ENCODE data around the gene LLGL2.

LLGL2 gene

DNA sequence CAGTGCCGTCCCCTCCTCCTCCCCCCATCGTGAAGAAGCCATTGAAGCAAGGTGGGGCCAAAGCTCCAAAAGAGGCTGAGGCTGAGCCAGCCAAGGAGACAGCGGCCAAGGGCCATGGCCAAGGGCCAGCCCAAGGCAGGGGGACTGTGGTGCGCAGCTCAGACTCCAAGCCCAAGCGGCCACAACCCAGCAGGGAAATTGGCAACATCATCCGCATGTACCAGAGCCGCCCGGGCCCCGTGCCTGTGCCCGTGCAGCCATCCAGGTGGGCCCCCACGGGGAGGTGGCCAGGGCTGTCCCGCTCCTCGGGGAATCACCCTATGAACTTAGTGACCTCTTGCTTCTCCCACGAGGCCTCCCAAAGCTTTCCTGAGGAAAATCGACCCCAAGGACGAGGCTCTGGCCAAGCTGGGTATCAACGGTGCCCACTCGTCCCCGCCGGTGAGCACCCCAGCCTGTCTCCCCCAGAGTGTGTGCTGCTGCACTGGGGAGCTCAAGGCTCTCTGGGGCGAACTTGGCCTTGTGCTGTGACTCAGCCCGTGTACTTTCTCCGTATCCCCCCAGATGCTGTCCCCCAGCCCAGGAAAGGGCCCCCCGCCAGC, 91.1 kb downstream of the LLGL2 start:
- DNase-seq = no peak

DNA sequence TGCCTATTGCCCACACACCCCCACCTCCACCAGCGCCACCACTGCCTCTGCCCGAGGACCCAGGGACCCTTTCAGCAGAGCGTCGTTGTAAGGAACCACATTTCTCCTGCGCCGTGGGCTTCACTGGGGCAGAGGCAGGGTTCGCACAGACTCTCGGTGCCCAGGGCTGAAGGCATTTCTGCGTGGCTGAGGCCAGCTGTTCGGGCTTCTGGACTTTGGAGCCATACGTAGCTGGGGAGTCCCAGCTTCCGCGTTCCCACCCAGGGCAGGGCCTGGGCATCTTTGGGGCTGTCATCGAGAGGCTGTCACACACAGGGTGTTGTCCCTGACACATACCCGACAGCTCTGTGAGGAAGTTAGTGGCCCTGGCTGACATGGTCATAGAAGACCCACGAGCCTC, 91.7 kb downstream of the LLGL2 start:
- no peak for DNase-seq

DNA sequence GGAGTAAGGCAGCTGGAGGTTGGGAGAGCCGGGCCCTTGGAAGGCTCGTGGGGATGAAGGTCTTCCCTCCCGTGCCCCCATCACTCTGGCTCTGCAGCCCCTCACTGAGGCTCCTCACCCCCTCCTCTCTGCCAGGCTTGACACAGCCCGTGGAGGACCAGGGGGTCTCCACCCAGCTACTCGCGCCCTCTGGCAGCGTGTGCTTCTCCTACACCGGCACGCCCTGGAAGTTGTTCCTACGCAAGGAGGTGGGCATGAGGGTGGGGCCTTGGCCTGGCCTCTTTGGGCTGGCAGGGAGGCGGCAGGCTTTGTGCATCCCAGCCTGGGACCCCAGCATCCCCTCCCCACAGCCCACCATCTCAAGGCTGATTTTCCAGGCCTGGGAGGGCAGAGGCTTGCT, 92.2 kb downstream of the LLGL2 start:
- DNase-seq = no peak

DNA sequence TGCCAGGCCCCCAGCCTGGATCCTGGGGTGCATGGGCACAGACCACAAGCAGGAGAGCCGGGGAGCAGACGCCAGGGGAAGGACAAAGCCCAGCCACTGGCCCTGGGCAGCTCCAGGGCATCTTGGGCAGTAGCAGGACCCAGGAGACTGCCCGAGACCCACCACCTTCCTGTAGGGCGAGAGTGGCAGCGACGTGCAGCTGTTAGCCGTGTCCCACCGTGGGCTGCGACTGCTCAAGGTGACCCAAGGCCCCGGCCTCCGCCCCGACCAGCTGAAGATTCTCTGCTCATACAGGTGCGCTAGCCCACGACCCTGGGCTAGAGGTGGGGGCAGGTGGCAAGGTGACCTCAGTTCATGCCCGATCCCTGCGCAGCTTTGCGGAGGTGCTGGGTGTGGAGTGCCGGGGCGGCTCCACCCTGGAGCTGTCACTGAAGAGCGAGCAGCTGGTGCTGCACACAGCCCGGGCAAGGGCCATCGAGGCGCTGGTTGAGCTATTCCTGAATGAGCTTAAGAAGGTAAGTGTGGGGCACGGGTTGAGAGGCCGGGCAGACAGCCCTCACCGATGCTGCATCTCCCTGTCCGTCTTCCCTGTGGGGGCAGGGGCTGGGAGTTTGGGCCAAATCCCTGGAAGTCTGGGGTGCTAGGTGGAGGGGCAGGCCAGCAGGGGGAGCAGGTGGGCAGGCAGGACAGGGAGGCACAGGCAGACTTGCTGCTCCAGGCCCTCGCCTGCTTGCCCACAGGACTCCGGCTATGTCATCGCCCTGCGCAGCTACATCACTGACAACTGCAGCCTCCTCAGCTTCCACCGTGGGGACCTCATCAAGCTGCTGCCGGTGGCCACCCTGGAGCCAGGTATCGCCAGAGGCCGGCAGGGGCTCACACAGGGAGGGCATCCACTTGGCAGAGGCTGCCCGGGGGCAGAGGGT, 94.3 kb downstream of the LLGL2 start:
- DNase-seq = peak; percentile 24

DNA sequence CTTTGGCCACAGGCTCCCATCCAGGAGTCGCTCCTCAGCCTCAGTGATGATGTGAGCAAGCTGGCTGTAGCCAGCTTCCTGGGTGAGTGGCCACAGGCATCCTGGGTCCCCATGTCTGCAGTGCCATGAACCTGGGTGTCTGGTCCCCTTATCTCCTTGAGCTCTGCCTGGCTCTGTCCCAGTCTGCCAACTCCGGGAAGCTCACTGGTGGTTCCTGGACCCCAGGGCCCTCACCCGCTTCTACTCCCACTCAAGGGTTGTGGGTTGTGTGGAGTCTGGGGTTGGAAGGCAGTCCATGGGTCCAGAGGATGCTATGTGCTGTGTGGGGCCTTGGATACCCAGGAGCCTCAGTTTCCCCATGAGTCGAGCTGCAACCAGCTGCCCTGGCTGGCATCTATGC, 96.0 kb downstream of the LLGL2 start:
- DNase-seq = no peak

DNA sequence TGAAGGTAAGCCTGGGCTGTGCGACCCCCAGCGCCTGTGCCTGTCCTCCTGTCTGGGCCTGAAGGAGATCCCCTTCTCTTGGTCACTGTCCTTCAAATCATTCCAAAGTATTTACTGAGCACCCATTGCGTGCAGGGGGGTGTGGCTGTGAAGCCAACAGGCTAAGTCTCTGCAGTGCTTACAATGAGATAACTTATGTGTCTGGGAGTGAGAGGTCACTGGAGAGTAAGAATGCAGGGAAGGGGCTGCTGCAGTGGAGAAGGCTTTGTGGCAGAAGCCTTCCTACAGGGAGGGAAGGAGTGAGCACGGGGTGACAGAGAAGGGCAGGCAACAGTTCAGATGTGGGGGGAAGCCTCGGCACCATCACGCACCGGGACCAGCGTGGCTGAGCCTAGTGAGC, 96.6 kb downstream of the LLGL2 start:
- no peak for DNase-seq

DNA sequence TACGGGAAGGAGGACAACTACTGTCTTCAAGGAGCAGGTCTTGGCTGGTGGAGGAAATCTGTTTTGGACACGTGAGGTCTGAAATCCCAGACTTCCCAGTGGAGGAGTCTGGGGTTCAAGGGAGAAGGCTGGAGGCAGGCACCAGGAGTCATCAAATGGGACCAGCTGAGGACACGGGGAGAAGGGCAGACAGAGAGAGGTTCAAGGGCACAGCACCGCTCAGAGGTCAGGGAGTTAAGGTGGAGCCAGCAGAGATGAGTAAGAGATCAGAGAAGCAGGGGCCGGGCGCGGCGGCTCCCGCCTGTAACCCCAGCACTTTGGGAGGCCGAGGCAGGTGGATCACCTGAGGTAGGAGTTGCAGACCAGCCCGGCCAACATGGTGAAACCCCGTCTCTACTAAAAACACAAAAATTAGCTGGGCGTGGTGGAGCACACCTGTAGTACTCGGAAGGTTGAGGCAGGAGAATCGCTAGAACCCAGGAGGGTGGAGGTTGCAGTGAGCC, 97.3 kb downstream of the LLGL2 start:
- DNase-seq = no peak

DNA sequence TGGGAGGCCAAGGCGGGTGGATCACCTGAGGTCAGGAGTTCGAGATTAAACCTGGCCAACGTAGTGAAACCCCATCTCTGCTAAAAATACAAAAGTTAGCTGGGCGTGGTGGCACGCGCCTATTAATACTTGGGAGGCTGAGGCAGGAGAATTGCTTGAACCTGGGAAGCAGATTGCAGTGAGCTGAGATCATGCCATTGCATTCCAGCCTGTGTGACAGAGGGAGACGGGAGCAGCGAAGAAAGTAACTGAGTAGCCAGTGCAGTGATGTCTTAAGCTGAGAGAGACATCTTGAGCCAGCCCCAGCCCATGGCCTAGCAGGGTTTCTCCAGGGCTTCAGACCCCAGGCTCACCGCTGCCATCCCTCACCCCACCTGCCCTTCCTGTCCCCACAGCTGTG, 97.9 kb downstream of the LLGL2 start:
- no peak for DNase-seq

DNA sequence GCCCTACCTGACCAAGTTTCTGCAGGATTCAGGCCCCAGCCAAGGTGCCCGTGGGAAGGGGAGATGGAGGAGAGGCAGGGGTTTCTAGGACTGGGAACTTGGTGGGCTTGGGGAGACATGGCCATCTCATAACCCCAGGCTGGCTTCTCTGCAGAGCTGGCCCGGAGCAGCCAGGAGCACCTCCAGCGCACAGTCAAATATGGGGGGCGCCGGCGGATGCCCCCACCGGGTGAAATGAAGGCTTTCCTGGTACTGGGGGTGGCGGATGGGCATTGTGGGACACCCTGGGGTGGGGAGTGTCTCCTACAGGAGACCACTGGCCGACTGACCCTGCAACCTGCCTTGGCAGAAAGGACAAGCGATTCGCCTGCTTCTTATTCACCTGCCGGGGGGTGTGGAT, 98.5 kb downstream of the LLGL2 start:
- DNase-seq = no peak
